K562 (cell line): ENCODE data around the gene DCTN5. TPM values are rescaled to one million over a fixed set of nuclear protein-coding genes. Genes with fewer than 3 reads are reported as not detected.

ENCODE experiments used
- ARHGAP35 ChIP-seq: fragments of 450-650 bp; IDR thresholded peaks from 2 replicates; pipeline ENCODE4 v1.6.1; 2018; ENCODE audit not compliant: partially characterized antibody
- ASH1L ChIP-seq: fragments of 450-650 bp; IDR thresholded peaks from 2 replicates; pipeline ENCODE4 v1.6.1; 2018; ENCODE audit warnings: borderline replicate concordance, mild to moderate bottlenecking, low read depth; ENCODE audit not compliant: partially characterized antibody
- DIDO1 ChIP-seq: fragments of 450-650 bp; IDR thresholded peaks from 2 replicates; pipeline ENCODE4 v1.6.1; 2016; ENCODE audit warnings: low read depth, missing biosample characterization, missing genetic modification characterization
- E2F6 ChIP-seq, 2 experiments: IDR thresholded peaks; 2 replicates each; pipeline ENCODE4 v1.6.1; 2011; ENCODE audit warnings: borderline replicate concordance in 1 of 2, control low read depth in 1 of 2, low read depth in 1 of 2, low read length in 1 of 2, mild to moderate bottlenecking in 1 of 2, mixed read lengths in 1 of 2, moderate library complexity in 1 of 2; ENCODE audit not compliant: insufficient read depth in 1 of 2, insufficient read length in 1 of 2, poor library complexity in 1 of 2, severe bottlenecking in 1 of 2; ENCODE audit errors: extremely low read depth in 1 of 2
- KLF16 ChIP-seq: IDR thresholded peaks from 2 replicates; pipeline ENCODE4 v1.6.1; 2016; ENCODE audit warnings: antibody characterized with exemption
- KLF6 ChIP-seq: fragments of 250-450 bp; sonication (Bioruptor Pico); IDR thresholded peaks from 2 replicates; pipeline ENCODE4 v1.4.0; 2020; ENCODE audit warnings: mild to moderate bottlenecking, moderate library complexity, borderline replicate concordance
- L3MBTL2 ChIP-seq: fragments of 450-650 bp; IDR thresholded peaks from 2 replicates; pipeline ENCODE4 v1.6.1; 2016; ENCODE audit warnings: mild to moderate bottlenecking, moderate library complexity
- MAZ ChIP-seq, 2 experiments: fragments of 450-650 bp in 1 of 2; sonication (generic) in 1 of 2; formaldehyde crosslinking; IDR thresholded peaks in 1 of 2; conservative IDR thresholded peaks in 1 of 2; 2 replicates each; pipeline versions ENCODE4 v1.4.0 to v1.5.0; 2020; ENCODE audit warnings: mild to moderate bottlenecking in 1 of 2, missing genetic modification reagents in 1 of 2
- MTF1 ChIP-seq: fragments of 250-450 bp; sonication (Bioruptor Pico); IDR thresholded peaks from 2 replicates; pipeline ENCODE4 v1.9.0; 2021; ENCODE audit warnings: moderate library complexity, mild to moderate bottlenecking, inconsistent platforms, borderline replicate concordance
- NFE2L1 ChIP-seq: fragments of 450-650 bp; IDR thresholded peaks from 2 replicates; pipeline ENCODE4 v1.6.1; 2016; ENCODE audit warnings: missing genetic modification characterization, low read depth, mild to moderate bottlenecking, missing compliant biosample characterization, moderate library complexity, borderline replicate concordance
- RFX5 ChIP-seq: IDR thresholded peaks from 2 replicates; pipeline ENCODE4 v1.6.1; 2011; ENCODE audit warnings: low read depth, mild to moderate bottlenecking, improper control_type of control experiment, low read length
- SMAD3 ChIP-seq: fragments of 450-650 bp; formaldehyde crosslinking; conservative IDR thresholded peaks from 2 replicates; pipeline ENCODE4 v1.4.0; 2020; ENCODE audit warnings: mild to moderate bottlenecking
- SRSF7 ChIP-seq: fragments of 200-400 bp; formaldehyde crosslinking; optimal IDR thresholded peaks from 2 replicates; pipeline ENCODE3; 2017; ENCODE audit warnings: mild to moderate bottlenecking, low read depth, low read length
- TFE3 ChIP-seq: fragments of 450-650 bp; formaldehyde crosslinking; IDR thresholded peaks from 2 replicates; pipeline ENCODE4 v1.4.0; 2020; ENCODE audit warnings: mild to moderate bottlenecking, mixed read lengths
- ZC3H11A ChIP-seq: IDR thresholded peaks from 2 replicates; pipeline ENCODE4 v1.6.1; 2012; ENCODE audit warnings: low read depth, low read length, improper control_type of control experiment
- ZFX ChIP-seq: sonication (generic); formaldehyde crosslinking; IDR thresholded peaks from 2 replicates; pipeline ENCODE4 v1.8.0; 2022; ENCODE audit warnings: mild to moderate bottlenecking, missing genetic modification reagents, moderate library complexity
- ZNF12 ChIP-seq: sonication (generic); formaldehyde crosslinking; IDR thresholded peaks from 2 replicates; pipeline ENCODE4 v1.4.0; 2020; ENCODE audit warnings: mild to moderate bottlenecking, missing genetic modification reagents
- ZNF124 ChIP-seq: sonication (generic); formaldehyde crosslinking; IDR thresholded peaks from 2 replicates; pipeline ENCODE4 v1.8.1; 2022; ENCODE audit warnings: missing genetic modification reagents
- ZNF140 ChIP-seq: fragments of 250-450 bp; sonication (Bioruptor Pico); IDR thresholded peaks from 2 replicates; pipeline ENCODE4 v1.8.0; 2021; ENCODE audit warnings: moderate library complexity, mild to moderate bottlenecking, inconsistent platforms
- ZNF165 ChIP-seq: fragments of 250-450 bp; sonication (Bioruptor Pico); IDR thresholded peaks from 2 replicates; pipeline ENCODE4 v1.4.0; 2020; ENCODE audit warnings: borderline replicate concordance
- ZNF24 ChIP-seq: fragments of 450-650 bp; IDR thresholded peaks from 2 replicates; pipeline ENCODE4 v1.6.1; 2016
- ZNF354B ChIP-seq: fragments of 250-450 bp; sonication (Bioruptor Pico); IDR thresholded peaks from 2 replicates; pipeline ENCODE4 v1.4.0; 2020
- ZNF639 ChIP-seq, 2 experiments: fragments of 200-800 bp in 1 of 2; sonication (Bioruptor generic) in 1 of 2; sonication (generic) in 1 of 2; formaldehyde crosslinking in 1 of 2; IDR thresholded peaks in 1 of 2; conservative IDR thresholded peaks in 1 of 2; 2 replicates each; pipeline versions ENCODE4 v1.5.0 to v1.6.1; 2016 to 2020; ENCODE audit warnings: missing compliant biosample characterization in 1 of 2, missing genetic modification characterization in 1 of 2, missing genetic modification reagents in 1 of 2
- ZNF830 ChIP-seq: fragments of 250-450 bp; sonication (Bioruptor Pico); IDR thresholded peaks from 2 replicates; pipeline ENCODE4 v1.5.0; 2021; ENCODE audit warnings: mild to moderate bottlenecking
- polyA plus RNA-seq, 8 experiments: library from polyadenylated mRNA; depleted of rRNA in 4 of 8; stranded (reverse) in 5 of 8; unstranded in 3 of 8; fragments of >200 nt; fragmentation: Nextera tagmentation in 2 of 8; fragmentation: Illumina TruSeq in 1 of 8; extraction: Ambion mirVana in 2 of 8; extraction: Trizol in 1 of 8; gene quantifications; 2 replicates each; pipeline versions ENCODE4 v1.2.1 to v1.2.3, GENCODE V29; 2011 to 2014; ENCODE audit warnings: inconsistent platforms in 1 of 8, missing spikeins in 1 of 8
- total RNA-seq, 7 experiments: library from RNA; depleted of rRNA in 6 of 7; stranded (reverse); fragments of >200 nt in 6 of 7; fragmentation: Illumina TruSeq in 2 of 7; extraction: Trizol in 2 of 7; gene quantifications; 2 replicates each; pipeline versions ENCODE4 v1.2.1 to v1.2.3, GENCODE V29; 2011 to 2021; ENCODE audit warnings: low replicate concordance in 1 of 7

The DCTN5 gene
- total and polyA plus RNA-seq, 9 of the 15 experiments (the other 6 are each of a cell fraction or from before 2014, with no cell fraction given): 35.8 to 149 (median 75.9) TPM

GRCh38 chr16:23595951-23596720, 45.1 kb upstream of the DCTN5 start, which contains the start of gene NDUFAB1 (continued):
- TF ChIP-seq E2F6 (IDR thresholded peaks at IDR 0.05; ENCODE audit: borderline replicate concordance in 1 of 2, extremely low read depth in 1 of 2, insufficient read depth in 1 of 2, insufficient read length in 1 of 2, low read depth in 1 of 2, low read length in 1 of 2, poor library complexity in 1 of 2, severe bottlenecking in 1 of 2) (peak; percentile 35 to 75), ZNF124 (CRISPR knock-in tag) (no peak), ZNF24 (peak; percentile 69), TFE3 (CRISPR knock-in tag) (no peak), RFX5 (no peak), MTF1 (CRISPR knock-in tag) (no peak), ZNF354B (no peak), ZNF165 (CRISPR knock-in tag) (no peak), ZNF830 (CRISPR knock-in tag) (no peak), ZNF639 (CRISPR knock-in tag; conservative IDR thresholded peaks at IDR 0.05 in 1 of 2, IDR thresholded peaks at IDR 0.05 in 1 of 2) (peak in 1 of 2 experiments; percentile 57; a peak in 1 of 4 replicates), DIDO1 (tag) (0 out of 2 replicates have a peak, but pooled peaks have one; percentile 20), SMAD3 (CRISPR knock-in tag) (no peak), ZFX (CRISPR knock-in tag) (peak; percentile 78), KLF6 (CRISPR knock-in tag) (no peak), ZNF12 (CRISPR knock-in tag) (0 out of 2 replicates have a peak, but pooled peaks have one; percentile 23), ARHGAP35 (no peak), ZC3H11A (no peak), KLF16 (no peak), MAZ (CRISPR knock-in tag; conservative IDR thresholded peaks at IDR 0.05 in 1 of 2, IDR thresholded peaks at IDR 0.05 in 1 of 2) (peak; percentile 53 to 63; a peak in 2 of 4 replicates), SRSF7 (no peak), NFE2L1 (tag) (no peak), ZNF140 (CRISPR knock-in tag) (no peak), ASH1L (no peak), L3MBTL2 (peak; percentile 59)
